ENCODE measurements around the gene PML.

DNA sequence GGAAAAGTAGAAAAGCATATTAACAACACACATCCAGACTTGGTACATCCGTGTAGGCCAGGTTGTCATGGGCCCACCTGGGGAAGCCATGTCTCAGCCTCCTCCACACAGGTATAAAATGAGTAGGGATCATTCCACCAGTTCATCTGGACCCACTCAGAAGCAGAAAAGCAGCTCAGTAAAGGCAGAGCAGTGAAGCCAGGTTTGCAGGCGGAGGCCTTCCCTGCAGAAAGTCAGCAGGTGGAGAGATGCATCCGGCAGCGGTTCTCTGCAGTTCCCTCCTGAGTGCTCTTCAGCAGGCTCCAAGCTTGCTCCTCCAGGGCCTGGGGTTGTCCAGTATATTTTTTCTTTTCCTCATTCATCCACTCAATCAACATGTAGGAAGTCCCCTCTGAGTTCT lies 46.1 kb upstream of the PML start:
- TF ChIP-seq, protein P1, sequence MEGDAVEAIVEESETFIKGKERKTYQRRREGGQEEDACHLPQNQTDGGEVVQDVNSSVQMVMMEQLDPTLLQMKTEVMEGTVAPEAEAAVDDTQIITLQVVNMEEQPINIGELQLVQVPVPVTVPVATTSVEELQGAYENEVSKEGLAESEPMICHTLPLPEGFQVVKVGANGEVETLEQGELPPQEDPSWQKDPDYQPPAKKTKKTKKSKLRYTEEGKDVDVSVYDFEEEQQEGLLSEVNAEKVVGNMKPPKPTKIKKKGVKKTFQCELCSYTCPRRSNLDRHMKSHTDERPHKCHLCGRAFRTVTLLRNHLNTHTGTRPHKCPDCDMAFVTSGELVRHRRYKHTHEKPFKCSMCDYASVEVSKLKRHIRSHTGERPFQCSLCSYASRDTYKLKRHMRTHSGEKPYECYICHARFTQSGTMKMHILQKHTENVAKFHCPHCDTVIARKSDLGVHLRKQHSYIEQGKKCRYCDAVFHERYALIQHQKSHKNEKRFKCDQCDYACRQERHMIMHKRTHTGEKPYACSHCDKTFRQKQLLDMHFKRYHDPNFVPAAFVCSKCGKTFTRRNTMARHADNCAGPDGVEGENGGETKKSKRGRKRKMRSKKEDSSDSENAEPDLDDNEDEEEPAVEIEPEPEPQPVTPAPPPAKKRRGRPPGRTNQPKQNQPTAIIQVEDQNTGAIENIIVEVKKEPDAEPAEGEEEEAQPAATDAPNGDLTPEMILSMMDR (IDR thresholded peaks at IDR 0.05; ENCODE audit: low read length) = no peak
- TF ChIP-seq EZH2phosphoT487 (IDR thresholded peaks at IDR 0.05; ENCODE audit: low read length) = no peak
- no peak for TF ChIP-seq EZH2 (optimal IDR thresholded peaks at IDR 0.05; ENCODE audit: low read depth, low read length)
